HG03060 (cell line): ENCODE results near the gene NUP54.

Source experiments
- ATAC-seq: cut with Tn5 transposase; IDR thresholded peaks from one replicate; pipeline ENCODE4 v1.9.1; 2021; ENCODE audit warnings: low read depth, moderate number of reproducible peaks; ENCODE audit not compliant: unreplicated experiment

NUP54 gene

DNA sequence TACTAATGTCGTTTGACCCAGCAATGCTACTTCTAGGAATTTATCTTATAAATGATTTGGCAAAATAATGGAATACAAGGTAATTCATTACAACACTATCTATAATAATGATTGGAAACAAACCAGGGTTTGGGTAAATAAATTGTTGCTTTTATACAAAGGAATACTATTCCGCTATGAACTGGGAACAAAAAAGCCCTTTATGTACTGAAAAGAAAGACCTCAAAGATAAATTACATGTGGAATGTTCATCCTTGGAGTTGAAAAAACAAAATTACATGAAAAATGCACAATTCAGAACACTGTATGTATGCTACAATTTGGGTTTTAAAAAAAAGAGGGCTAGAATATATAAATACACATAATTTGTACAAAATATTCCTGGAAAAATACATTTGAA is 5.2 kb upstream of the NUP54 start:
- no peak for ATAC-seq

DNA sequence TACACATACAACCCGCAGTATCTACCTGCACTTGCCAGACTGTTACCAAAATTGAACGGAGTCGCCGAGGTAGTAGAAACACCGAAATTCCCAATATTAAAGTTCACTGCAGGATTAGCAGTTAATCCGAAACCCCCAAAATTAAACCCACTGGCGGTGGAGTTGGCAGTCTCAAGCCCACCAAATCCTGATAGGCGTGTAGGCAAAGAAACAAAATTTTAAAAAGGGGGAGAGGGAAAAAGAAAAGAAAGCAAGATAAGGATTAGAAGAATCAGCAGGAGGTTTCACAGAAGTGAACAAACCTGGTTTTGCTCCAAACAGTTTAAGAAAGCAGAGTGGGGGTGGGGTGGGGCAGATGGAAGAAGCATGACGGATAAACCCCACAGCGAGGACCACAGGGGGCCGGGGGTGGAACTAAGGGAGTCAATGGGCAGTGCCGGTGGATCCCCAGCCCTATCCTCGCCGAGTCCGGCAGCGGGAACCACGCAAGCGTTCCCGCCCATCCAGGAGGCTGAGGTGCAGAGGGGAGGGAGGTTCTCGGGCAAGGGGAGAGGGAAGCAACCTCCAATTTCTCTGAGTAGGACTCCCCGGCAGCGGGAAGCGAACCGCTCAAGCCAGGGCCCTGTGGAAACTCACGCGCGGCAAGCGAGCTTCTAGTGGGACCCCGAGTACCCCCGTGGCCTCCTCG is 599 bp downstream of the NUP54 start:
- ATAC-seq, result peak; percentile 12

DNA sequence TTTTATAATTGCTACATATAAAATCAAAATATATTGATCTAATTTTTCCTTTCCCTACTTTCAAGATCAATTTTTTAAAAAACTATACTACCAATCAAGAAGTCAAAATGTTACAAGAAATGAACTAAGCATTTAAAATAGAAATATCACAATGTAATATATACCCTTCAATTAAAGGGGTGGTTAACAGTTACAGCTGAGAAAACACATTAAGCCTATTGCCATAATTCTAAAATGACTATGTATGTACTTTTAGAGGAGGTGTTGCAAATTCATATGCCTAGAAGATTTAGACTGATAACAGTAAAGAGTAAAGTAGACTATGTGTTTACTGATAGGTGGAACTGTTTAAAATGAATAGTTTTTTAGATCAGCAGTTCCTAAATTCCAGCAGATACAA is 3.7 kb downstream of the NUP54 start:
- ATAC-seq, result no peak

DNA sequence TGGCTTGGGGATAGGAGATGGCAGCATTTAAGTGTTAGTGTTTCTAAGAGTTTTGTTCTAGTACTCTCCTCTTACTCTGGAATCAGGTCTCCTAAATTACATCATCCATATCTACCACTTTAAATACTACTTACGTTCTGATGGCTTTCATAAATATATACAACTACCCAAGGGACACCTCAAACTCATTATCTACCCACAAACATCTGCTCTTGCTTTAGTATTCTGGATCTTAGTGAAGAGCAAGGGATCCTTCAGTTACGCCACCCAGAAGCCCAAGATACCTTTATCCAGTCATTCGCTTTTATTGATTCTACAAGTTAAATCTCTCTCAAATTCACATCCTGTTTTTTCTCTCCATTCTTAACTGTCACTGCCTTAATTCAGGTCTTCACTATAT is 7.0 kb downstream of the NUP54 start:
- ATAC-seq, result no peak

DNA sequence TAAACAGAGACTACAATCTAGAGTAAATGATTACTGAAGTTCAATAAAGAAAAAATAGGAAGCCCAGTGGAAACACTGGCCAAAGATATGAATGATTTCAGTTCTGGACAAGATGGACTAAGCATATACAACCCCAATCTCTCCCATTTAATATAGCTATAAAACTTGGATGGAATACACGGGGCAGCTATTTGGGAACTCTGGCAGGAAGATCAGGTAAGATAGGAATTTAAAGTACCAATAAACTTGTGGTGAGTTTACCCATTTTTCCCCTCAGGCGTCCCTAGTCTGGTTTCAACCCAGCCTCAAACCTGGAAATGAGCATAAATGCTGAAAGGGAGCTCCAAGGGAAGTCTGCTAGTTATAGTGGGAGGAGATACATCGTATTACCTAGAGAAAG is 20.4 kb downstream of the NUP54 start:
- no peak for ATAC-seq

DNA sequence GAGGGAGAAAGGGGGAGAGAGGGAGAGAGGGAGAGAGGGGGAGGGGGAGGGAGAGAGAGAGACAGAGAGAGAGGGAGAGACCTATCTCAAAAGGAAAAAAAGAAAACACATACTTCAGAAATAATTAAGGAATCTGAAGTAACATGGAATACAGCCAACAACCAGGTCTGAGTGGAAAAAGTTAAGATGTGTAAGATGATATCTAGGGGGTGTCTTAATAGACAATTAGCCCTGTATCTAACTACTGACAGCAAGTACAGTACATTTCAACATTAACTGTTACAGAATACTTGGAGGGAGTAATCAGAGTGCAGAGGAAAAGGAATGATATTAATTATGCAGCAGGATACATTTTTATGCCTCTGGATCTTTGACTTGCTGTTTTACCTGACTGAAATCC is 22.4 kb downstream of the NUP54 start:
- no peak for ATAC-seq

DNA sequence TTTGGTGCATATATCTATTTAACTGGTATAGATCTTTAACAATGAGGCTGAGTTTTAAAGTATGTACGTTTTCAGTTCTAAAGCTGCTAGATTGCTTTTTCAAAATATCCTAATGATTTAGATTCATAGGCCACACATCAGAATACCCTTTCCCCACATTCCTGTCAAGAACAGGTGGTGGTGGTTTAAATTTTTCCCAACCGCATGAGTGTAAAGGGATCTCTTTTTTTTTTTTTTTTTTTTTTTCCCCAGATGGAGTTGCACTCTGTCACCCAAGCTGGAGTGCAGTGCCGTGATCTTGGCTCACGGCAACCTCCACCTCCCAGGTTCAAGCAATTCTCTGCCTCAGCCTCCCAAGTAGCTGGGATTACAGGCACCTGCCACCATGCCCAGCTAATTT is 28.0 kb downstream of the NUP54 start:
- ATAC-seq, result no peak

DNA sequence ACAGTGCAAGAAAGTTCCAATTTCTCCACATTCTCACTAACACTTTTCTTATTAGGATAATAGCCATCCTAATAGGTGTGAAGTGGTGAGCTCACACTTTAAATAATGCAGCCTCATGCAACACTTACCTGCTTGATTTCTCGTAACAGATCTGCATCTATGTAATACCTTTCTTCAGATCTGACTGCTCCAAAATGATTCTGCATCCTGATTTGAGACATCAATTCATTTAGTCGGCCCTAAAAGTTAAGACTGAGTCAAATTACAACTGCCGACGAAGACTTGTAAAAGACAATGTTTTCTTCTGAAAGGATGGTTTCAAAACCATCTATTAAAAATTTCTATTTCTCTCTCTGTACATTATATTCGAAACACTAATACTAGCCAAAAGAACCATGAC is 30.7 kb downstream of the NUP54 start:
- ATAC-seq, result no peak

DNA sequence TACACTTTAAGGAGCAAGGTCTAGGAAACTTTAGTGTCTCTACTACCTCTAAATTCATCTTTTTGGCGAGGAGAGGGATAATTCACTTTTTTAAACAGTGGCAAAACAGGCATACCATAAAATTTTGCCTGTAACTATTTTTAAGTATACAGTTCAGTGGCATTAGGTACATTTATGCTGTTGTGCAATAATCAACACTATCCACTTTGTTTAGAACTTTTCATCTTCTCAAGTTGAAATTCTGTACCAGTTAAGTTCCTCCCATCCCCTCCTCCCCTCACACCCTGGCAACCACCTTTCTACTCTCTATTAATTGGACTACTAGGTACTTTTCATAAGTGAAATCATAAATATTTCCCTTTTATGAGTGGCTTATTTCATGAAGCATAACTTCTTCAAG is 31.4 kb downstream of the NUP54 start:
- ATAC-seq, result no peak

DNA sequence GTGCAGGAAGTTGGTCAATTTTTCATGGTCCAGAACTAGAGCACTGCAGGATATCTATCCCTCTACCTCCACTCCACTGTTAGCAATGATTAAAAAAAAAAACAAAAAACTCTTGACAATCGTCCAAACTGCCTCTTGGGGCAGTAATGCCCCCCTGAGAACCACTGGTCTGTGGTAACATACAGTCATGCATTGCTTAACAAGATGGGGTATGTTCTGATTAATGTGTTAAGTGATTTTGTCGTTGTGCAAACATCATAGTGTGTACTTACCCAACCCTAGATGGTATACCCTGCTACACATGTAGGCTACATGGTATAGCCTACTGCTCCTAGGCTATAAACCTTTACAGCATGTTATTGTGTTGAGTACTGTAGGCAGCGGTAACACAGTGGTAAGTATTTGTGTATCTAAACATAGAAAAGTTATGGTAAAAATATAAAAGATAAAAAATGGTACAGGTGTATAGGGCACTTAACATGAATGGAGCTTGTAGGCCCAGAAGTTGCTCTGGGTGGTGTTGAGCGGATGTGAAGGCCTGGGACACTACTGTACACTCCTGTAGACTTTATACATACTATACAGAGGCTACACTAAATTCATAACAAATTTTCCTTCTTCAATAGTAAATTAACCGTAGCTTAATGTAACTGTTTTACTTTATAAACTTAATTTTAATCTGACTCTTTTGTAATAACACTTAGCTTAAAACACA is 39.6 kb downstream of the NUP54 start:
- no peak for ATAC-seq

DNA sequence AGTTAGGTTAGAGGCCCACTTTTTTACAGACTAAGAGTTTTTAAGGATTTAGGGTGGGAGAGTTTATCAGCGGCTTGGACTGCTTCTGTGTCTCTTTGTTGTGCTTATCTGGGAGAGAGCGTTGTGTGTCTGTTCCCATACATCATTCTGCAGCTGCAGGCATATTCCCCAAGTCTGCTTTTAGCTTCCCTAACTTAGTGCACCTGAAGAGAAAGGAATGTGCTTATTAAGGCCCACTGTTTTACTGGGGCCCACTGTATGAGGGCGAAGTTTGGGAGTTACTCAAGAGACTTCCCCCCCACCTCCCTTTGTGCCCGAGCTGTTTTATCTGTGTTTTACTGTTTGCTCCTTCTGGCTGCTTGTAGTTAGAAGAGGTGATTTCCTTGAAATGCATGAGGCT is 41.8 kb downstream of the NUP54 start:
- ATAC-seq, result no peak

DNA sequence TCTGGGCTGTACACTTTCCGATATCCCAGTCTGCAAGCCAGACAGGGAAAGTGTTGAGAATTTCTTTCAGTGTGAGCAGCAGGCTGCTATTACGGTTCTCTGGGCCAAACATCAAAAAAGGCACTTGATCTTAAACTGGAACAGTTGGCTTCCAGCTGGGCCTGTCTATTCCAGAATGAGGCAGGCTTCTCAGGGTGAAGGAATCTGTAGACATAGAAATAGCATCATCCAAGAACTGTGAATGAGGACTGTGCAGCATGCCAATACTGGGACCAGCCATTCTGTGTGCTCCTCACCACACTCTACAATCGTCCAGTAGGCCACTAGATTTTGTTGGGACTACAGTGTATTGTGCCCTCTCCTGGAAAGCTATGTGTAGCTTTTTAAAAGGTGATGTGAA is 42.5 kb downstream of the NUP54 start:
- ATAC-seq, result no peak

DNA sequence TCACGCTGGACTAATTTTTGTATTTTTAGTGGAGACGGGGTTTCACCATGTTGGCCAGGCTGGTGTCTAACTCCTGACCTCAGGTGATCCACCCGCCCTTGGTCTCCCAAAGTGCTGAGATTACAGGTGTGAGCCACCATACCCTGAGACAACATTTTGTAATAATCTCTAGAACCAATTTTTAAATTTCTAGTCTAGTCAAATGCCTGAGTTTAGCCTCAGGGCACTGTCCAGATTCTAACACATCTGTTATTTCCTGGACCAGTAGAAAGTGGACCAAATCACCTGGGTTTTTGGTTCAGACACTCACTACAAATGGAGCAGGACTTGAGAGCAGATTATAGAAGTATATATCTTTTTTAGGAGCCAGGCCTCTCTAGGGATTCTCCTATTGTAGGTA is 52.1 kb downstream of the NUP54 start:
- no peak for ATAC-seq

DNA sequence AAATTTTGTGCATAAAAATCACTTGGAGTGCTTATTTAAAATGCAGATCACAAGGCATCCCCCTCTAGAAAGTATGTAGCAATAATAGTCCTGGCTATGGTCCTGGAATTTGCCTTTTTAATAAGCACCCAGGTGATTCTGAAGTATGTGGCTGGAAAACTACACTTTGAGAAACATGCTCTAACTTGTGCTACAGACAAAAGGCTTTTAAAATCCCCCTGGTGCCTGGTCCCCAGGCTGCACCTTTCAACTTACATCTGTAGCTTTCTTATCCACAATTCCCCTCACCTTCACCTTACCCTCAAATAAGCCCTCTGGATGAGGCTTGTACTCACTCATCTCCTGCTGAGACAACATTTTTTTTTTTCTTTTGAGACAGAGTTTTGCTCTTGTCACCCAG is 52.6 kb downstream of the NUP54 start:
- no peak for ATAC-seq

DNA sequence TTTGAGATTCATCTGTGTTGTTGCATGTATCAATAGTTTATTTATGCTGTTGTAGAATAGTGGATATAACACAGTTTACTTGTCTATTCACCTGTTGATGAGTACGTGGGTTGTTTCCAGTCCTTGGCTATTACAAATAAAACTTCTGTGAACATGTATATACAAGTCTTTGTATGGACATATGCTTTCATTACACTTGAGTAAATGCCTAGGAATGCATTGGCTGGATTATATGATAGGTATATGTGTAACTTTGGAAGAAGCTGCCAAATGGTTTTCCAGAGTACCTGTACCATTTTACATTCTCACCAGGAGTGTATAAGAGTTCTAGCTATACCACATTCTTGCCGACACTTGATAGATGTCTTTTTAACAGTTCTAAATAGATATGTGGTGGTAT is 57.1 kb downstream of the NUP54 start:
- ATAC-seq, result no peak

DNA sequence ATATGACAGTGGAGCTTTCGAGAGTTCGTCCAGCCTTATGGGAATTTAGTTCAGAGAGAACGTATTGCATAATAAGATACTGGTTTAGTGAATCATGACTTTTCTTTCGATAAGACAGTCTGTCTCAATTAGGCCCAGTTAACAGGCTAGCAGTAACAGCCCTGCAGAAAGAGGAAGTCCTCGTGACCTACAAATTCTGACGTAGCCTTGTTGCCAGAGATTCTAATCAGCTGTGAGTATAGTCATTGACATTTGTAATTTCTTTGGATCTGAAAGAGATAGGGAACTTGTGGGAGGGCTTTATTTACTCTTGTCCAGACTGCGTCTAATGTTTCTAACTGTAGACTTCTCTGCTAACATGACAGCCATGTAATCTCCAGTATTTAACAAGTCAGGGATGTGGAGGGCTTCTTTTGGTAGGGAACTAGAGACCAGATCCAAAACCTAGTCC is 57.9 kb downstream of the NUP54 start:
- ATAC-seq, result peak; percentile 88

DNA sequence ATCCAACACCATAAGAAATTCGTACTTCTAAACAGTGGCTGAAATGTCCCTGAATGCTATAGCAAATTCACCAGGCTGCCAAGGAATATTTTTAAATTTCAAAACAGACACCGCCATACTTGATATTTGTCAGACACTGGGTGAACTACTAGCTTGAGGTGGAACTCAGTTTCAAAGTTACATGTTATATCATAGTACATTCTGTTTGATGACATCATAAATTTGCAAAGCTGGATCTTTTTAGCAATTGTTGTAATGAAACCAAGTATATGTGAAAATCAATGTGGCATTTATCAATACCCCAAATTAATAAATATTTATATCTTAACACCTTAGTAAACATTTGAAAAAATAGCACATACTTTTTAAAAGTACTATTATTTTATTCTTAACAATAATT is 59.5 kb downstream of the NUP54 start:
- no peak for ATAC-seq

DNA sequence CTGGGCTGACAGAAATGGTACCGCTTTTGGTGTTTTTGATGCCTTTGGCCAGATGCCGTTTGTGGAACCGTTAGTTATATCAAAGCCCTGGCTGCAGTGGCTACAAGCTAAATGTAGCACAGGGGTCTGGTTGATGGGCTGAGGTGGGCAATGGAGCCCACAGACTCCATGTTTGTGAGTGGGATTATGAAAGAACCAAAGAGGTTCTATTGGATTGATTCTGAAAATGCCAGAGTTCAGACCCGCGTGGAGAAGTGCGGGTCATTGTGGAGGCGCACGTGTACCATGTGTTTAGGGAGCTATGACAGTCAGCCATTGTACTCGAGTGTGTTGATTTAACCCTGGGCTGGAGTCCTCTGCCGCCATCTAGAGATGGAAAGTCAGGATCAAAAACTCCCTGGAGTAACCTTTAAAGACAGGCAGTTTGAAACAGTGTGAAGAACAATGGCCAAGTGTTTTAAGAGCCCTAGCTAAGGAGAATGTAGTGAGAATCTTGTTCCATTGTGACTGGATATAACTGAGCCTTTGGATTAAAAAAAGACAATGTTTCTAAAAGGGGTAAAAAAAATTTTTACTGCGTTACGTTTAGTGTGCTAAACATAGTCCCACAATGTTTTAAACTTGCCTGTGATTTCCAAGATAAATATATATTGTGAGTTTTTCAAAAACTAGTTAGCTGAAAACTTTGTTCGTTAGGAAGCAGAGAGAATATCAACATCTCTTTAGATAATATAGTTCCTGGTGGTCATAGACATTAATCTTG is 61.0 kb downstream of the NUP54 start:
- no peak for ATAC-seq

DNA sequence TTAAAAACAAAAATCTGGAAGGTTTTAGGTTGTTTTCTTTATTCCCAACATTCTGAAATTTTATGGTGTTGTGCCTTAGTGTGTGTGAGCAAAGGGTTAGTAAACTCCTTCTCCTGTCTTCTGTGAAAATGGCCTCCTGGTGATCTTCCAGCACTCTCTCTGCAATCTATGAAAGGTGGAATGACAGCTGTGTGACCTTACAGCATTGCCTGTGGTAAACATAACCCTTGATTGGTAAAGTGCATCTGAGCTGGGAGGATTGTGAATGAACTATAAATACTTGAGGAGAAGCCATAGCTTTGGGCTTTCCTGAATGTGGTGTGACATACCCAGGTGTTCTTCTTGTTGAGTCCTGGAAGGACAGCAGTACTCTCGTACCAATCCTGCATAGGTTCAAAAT is 63.7 kb downstream of the NUP54 start:
- ATAC-seq, result no peak

DNA sequence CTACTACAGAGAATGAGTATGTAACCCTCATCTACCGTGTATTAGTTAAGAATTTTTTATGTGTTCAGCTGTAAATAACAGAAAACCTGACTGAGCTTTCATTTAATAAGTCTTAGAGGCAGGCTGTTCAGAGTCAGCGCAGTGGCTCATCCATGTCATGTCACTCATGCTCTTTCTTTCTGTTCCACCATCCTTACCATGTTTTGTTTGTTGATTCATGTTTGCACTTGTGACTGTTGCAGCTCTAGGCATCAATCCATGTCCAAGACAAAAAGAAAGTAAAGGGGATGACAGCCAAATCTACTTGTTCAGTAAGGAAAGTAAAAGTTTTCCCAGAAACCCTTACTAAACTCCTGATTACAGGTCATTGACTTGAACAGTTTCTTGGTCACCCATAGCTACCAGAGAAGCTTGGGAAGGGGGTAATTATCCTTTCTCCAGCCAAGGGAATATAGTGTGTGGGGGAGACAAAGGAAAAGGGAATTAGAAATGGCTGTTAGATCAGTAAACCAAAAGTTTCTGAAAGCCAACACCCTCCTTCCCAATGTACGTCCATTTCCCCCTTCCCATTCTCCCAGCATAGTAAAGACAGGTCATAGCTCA is 64.7 kb downstream of the NUP54 start:
- ATAC-seq, result no peak

DNA sequence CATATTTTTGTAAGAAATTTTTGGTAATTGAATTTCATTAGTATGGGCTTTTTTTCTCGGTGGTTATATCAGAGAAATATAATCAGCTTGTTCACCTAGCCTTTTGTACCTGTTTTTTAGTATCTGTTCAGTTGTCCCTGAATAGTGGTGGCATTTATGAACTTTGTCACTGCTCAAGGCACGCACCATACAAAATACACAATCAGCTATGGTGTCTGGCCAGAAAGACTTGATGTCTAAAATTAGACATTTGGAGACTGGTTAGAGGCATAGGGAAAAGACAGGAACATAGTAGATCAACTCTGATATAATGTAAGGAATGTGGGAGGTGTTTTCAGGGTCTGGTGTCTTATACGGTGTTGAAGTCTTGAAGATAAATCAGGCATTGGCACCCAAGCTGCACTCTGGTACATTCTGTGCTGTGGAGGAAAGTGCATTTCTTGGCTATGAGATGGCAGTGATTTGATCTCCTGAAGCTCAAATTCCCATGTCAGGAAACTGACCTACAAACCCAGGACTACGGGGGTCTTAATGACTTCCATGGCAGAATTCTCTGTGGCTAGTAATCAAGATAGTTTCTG is 70.1 kb downstream of the NUP54 start:
- ATAC-seq, result no peak
